ENCODE measurements around the gene ZNF740.
A peak's percentile ranks its signal among the peaks of the same experiment; 100 is the strongest.
"Not testable (repeated sequence)": the region's sequence is repeated elsewhere in the genome, so short reads cannot be mapped to it uniquely, and the experiment has no call there.

Gene ZNF740

GRCh38 chr12:53195516-53196420, 15.2 kb downstream of the ZNF740 start:
- no peak for DNase-seq

GRCh38 chr12:53196486-53196885, 16.0 kb downstream of the ZNF740 start:
- DNase-seq, result no peak

GRCh38 chr12:53197011-53197640, 16.6 kb downstream of the ZNF740 start:
- DNase-seq, result no peak

GRCh38 chr12:53198486-53199110, 18.1 kb downstream of the ZNF740 start:
- no peak for DNase-seq

GRCh38 chr12:53199700-53200099, 19.2 kb downstream of the ZNF740 start:
- DNase-seq, result no peak

GRCh38 chr12:53200107-53200457, 19.6 kb downstream of the ZNF740 start:
- DNase-seq, result no peak

- peak; percentile 60 to 77 (median 66) for DNase-seq
Observed at GRCh38 chr12:53200458-53201176, 20.1 kb downstream of the ZNF740 start.

- no peak for DNase-seq
Observed at GRCh38 chr12:53201177-53201541, 20.6 kb downstream of the ZNF740 start.

- DNase-seq, result no peak
Observed at GRCh38 chr12:53201639-53202038, 21.1 kb downstream of the ZNF740 start.

GRCh38 chr12:53202316-53202715, 21.8 kb downstream of the ZNF740 start:
- DNase-seq, result not testable (repeated sequence)

- peak in 3 of 4 experiments; percentile 41 to 62 (median 59) for DNase-seq
Observed at GRCh38 chr12:53204351-53204750, 23.8 kb downstream of the ZNF740 start.

- peak; percentile 77 to 87 (median 84) for DNase-seq
Observed at GRCh38 chr12:53205747-53206419, 25.4 kb downstream of the ZNF740 start.

- peak; percentile 47 to 63 (median 56) for DNase-seq
Observed at GRCh38 chr12:53207042-53207441, 26.5 kb downstream of the ZNF740 start, which contains the start of gene ITGB7. TSS of gene ITGB7 (minus strand) at chr12:53207251. CDS start at chr12:53200443, 6,808 bp downstream.

- no peak for DNase-seq
Observed at GRCh38 chr12:53208435-53208834, 27.9 kb downstream of the ZNF740 start.

- DNase-seq, result peak; percentile 38 to 70 (median 68)
Observed at GRCh38 chr12:53208877-53209463, 28.4 kb downstream of the ZNF740 start.

- DNase-seq, result no peak
Observed at GRCh38 chr12:53210843-53211242, 30.3 kb downstream of the ZNF740 start.

GRCh38 chr12:53211476-53212381, 31.2 kb downstream of the ZNF740 start:
- DNase-seq, result peak in 1 of 4 experiments; percentile 40

GRCh38 chr12:53212931-53213330, 32.4 kb downstream of the ZNF740 start:
- no peak for DNase-seq

GRCh38 chr12:53213348-53213747, 32.8 kb downstream of the ZNF740 start:
- peak; percentile 87 to 94 (median 90) for DNase-seq

- no peak for DNase-seq
Observed at GRCh38 chr12:53214221-53214620, 33.7 kb downstream of the ZNF740 start.

Measured in suppressor macrophage (primary cell).